ENCODE results near the gene C3orf80. TPM values are rescaled to one million over a fixed set of nuclear protein-coding genes. Genes with fewer than 3 reads are reported as not detected.

Gene C3orf80
- polyA plus RNA-seq, 2 of the 4 experiments (the other 2 are of a cell fraction), result 1.7 to 3.7 TPM

DNA sequence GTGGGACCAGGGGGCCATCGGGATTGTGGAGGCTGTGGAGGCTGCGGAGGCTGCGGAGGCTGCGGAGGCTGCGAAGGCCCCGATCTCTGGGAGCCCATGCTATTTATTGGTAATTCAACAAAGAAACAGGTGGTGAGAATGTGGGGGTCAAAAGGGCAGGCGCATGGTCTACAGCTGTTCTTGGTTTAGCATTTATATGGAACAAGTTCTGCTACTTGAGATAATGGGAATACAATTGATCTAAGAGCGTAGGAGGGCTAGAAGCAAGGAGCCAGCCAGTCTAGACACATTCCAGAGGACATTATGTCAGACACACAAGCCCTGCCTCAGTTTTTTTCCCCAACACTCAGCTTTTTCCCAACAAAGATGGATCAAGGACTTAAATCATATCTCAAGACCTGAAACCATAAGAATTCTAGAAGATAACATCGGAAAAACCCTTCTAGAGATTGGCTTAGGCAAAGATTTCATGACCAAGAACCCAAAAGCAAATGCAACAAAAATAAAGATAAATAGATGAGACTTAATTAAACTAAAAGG lies 20.1 kb downstream of the C3orf80 start:
- Histone ChIP-seq H3K4me2 (no peak overlapping the region), H3K4me3 (no peak overlapping the region), H3K4me1 (no peaks in the 10 kb centered on the region), H3K9me3 (no peaks in the 10 kb centered on the region), H3K27ac (no peak overlapping the region)
- DNase-seq (ENCODE audit: low read depth in 1 of 2, low spot score in 1 of 2), result no peak
- WGBS (ENCODE audit: missing lambda C conversion rate), result 84% methylated on average over 9 of the region's 9 CpGs
- ATAC-seq, result no peak
- TF ChIP-seq, protein P1, sequence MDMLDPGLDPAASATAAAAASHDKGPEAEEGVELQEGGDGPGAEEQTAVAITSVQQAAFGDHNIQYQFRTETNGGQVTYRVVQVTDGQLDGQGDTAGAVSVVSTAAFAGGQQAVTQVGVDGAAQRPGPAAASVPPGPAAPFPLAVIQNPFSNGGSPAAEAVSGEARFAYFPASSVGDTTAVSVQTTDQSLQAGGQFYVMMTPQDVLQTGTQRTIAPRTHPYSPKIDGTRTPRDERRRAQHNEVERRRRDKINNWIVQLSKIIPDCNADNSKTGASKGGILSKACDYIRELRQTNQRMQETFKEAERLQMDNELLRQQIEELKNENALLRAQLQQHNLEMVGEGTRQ (IDR thresholded peaks at IDR 0.05), result no peak
- TF ChIP-seq NR3C1 (IDR thresholded peaks at IDR 0.05), result no peak
- no peak for TF ChIP-seq NPAS2 (CRISPR knock-in tag; IDR thresholded peaks at IDR 0.05; ENCODE audit: borderline replicate concordance)
- no peak for TF ChIP-seq CEBPB (IDR thresholded peaks at IDR 0.05)
- TF ChIP-seq, protein P2, sequence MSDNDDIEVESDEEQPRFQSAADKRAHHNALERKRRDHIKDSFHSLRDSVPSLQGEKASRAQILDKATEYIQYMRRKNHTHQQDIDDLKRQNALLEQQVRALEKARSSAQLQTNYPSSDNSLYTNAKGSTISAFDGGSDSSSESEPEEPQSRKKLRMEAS (IDR thresholded peaks at IDR 0.05), result no peak
- TF ChIP-seq ZC3H11A (IDR thresholded peaks at IDR 0.05), result no peak
- TF ChIP-seq JUN (IDR thresholded peaks at IDR 0.05), result no peak
- no peak for TF ChIP-seq RCOR1 (IDR thresholded peaks at IDR 0.05; ENCODE audit: low read depth, low read length)
- no peak for TF ChIP-seq POLR2AphosphoS2 (conservative IDR thresholded peaks at IDR 0.05; ENCODE audit: low read length)
- ChIA-PET POLR2A (no interaction called here), CTCF (no interaction called here)
- peak; percentile 56 for FAIRE-seq

DNA sequence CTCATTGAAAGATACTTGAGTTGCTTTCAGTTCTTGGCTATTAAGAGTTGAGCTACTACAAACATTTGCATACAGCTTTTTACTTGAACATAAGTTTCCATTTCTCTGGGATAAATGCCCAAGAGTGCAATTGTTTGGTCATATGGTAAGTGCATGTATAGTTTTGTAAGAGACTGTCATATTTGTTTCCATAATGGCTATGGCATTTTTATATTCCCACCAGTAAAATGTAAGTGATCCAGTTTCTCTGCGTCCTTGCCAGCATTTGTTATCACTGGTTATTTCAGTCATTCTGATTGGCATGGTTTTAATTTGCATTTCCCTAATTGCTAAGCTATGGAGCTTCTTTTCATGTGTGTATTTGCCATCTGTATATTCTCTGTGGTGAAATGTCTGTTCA lies 22.5 kb downstream of the C3orf80 start:
- Histone ChIP-seq H3K4me1 (no peaks in the 10 kb centered on the region), H3K27ac (no peak overlapping the region), H3K4me2 (no peak overlapping the region), H3K4me3 (no peak overlapping the region), H3K9me3 (no peaks in the 10 kb centered on the region)
- FAIRE-seq, result no peak
- 53% methylated on average over 1 of the region's 1 CpG for WGBS (ENCODE audit: missing lambda C conversion rate)
- POLR2A ChIA-PET, result no interaction called here
- CTCF ChIA-PET, result interaction anchor here (0.5 to 0.8 kb wide), 3 partner anchors 17 to 117 kb away, joined by 3 read pairs; no protein-coding TSS in a partner anchor
- no peak for TF ChIP-seq KDM5A (IDR thresholded peaks at IDR 0.05)
- TF ChIP-seq EHMT2 (IDR thresholded peaks at IDR 0.05; ENCODE audit: low read depth), result no peak
- no peak for ATAC-seq
- DNase-seq (ENCODE audit: low read depth in 1 of 2, low spot score in 1 of 2), result no peak

DNA sequence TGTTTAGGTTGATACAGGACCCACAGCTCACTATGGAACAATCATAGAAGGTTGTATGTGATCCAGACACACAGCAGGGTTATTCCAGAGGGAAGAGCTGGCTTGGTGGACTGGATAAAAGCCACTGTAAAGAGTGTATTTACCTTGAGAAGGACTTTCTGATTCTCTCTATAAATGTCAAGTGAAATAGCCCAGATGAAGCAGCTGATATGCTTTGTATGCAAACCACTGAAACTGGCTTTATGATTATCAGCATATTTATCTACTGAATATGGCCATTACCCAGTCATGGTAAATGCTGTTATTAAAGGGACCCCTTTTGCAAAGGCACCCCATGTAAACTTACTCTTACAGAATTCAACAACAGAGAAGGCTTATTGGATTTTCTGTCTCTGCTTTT lies 28.1 kb downstream of the C3orf80 start:
- no peak for FAIRE-seq
- Histone ChIP-seq H3K9me3 (no peaks in the 10 kb centered on the region), H3K27ac (no peak overlapping the region), H3K4me3 (no peak overlapping the region), H3K4me2 (no peak overlapping the region), H3K4me1 (no peaks in the 10 kb centered on the region)
- ATAC-seq, result no peak
- ChIA-PET CTCF (no interaction called here), POLR2A (no interaction called here)
- TF ChIP-seq, protein P3, sequence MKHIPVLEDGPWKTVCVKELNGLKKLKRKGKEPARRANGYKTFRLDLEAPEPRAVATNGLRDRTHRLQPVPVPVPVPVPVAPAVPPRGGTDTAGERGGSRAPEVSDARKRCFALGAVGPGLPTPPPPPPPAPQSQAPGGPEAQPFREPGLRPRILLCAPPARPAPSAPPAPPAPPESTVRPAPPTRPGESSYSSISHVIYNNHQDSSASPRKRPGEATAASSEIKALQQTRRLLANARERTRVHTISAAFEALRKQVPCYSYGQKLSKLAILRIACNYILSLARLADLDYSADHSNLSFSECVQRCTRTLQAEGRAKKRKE (CRISPR knock-in tag; IDR thresholded peaks at IDR 0.05; ENCODE audit: low read depth), result no peak
- TF ChIP-seq PHF8 (IDR thresholded peaks at IDR 0.05; ENCODE audit: borderline replicate concordance, low read depth) (no peak), EHMT2 (IDR thresholded peaks at IDR 0.05; ENCODE audit: low read depth) (no peak), EP300 (IDR thresholded peaks at IDR 0.05) (no peak), NFE2L2 (conservative IDR thresholded peaks at IDR 0.05; ENCODE audit: low read length) (no peak), HOXA7 (CRISPR knock-in tag; IDR thresholded peaks at IDR 0.05) (no peak), SREBF2 (IDR thresholded peaks at IDR 0.05) (no peak), FOSB (CRISPR knock-in tag; IDR thresholded peaks at IDR 0.05) (no peak), FOXS1 (CRISPR knock-in tag; IDR thresholded peaks at IDR 0.05) (no peak)
- TF ChIP-seq, protein P4, sequence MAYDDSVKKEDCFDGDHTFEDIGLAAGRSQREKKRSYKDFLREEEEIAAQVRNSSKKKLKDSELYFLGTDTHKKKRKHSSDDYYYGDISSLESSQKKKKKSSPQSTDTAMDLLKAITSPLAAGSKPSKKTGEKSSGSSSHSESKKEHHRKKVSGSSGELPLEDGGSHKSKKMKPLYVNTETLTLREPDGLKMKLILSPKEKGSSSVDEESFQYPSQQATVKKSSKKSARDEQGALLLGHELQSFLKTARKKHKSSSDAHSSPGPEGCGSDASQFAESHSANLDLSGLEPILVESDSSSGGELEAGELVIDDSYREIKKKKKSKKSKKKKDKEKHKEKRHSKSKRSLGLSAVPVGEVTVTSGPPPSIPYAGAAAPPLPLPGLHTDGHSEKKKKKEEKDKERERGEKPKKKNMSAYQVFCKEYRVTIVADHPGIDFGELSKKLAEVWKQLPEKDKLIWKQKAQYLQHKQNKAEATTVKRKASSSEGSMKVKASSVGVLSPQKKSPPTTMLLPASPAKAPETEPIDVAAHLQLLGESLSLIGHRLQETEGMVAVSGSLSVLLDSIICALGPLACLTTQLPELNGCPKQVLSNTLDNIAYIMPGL (CRISPR knock-in tag; IDR thresholded peaks at IDR 0.05; ENCODE audit: borderline replicate concordance), result no peak
- TF ChIP-seq, protein P5, sequence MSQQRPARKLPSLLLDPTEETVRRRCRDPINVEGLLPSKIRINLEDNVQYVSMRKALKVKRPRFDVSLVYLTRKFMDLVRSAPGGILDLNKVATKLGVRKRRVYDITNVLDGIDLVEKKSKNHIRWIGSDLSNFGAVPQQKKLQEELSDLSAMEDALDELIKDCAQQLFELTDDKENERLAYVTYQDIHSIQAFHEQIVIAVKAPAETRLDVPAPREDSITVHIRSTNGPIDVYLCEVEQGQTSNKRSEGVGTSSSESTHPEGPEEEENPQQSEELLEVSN (IDR thresholded peaks at IDR 0.05; ENCODE audit: borderline replicate concordance, low read depth), result no peak
- TF ChIP-seq, protein P1 (IDR thresholded peaks at IDR 0.05), result no peak
- TF ChIP-seq, protein P6, sequence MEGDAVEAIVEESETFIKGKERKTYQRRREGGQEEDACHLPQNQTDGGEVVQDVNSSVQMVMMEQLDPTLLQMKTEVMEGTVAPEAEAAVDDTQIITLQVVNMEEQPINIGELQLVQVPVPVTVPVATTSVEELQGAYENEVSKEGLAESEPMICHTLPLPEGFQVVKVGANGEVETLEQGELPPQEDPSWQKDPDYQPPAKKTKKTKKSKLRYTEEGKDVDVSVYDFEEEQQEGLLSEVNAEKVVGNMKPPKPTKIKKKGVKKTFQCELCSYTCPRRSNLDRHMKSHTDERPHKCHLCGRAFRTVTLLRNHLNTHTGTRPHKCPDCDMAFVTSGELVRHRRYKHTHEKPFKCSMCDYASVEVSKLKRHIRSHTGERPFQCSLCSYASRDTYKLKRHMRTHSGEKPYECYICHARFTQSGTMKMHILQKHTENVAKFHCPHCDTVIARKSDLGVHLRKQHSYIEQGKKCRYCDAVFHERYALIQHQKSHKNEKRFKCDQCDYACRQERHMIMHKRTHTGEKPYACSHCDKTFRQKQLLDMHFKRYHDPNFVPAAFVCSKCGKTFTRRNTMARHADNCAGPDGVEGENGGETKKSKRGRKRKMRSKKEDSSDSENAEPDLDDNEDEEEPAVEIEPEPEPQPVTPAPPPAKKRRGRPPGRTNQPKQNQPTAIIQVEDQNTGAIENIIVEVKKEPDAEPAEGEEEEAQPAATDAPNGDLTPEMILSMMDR (IDR thresholded peaks at IDR 0.05), result no peak
- DNase-seq (ENCODE audit: low read depth in 1 of 2, low spot score in 1 of 2), result no peak

All from A549 (cell line).